ENCODE data around the gene POFUT2.

- TF ChIP-seq SNAI2 (CRISPR knock-in tag; IDR thresholded peaks at IDR 0.05) (no peak), ZFP30 (CRISPR knock-in tag; IDR thresholded peaks at IDR 0.05) (no peak), ISL1 (CRISPR knock-in tag; IDR thresholded peaks at IDR 0.05) (no peak)
These were observed 4.1 kb upstream of the POFUT2 start for GRCh38 chr21:45291613-45292398.
